Measurements from ENCODE around the gene PHF21B. TPM values are rescaled to one million over a fixed set of nuclear protein-coding genes. Genes with fewer than 3 reads are reported as not detected.

Gene PHF21B
- total RNA-seq, 4 donors from 2014 or later, result 0.17 to 0.62 TPM; not detected in 2

GRCh38 chr22:44937216-44937615 is 72.6 kb downstream of the PHF21B start:
- no peak overlapping the region for H3K4me3 ChIP-seq (ENCODE audit: low read depth, poor library complexity, severe bottlenecking)
- no peak for DNase-seq (ENCODE audit: low spot score in 2 of 2)
- intact Hi-C loops (cut with DNase I; ENCODE audit: low total_unique reads), result no loop called here
- 78 to 87% methylated on average over 8 of the region's 8 CpGs for WGBS, 2 donors
- TF ChIP-seq POLR2A (IDR thresholded peaks at IDR 0.05) (no peak), CTCF (IDR thresholded peaks at IDR 0.05) (no peak)

GRCh38 chr22:44936201-44936600 is 73.6 kb downstream of the PHF21B start:
- TF ChIP-seq CTCF (IDR thresholded peaks at IDR 0.05), result no peak
- no peak for TF ChIP-seq POLR2A (IDR thresholded peaks at IDR 0.05)
- H3K4me3 ChIP-seq (ENCODE audit: low read depth, poor library complexity, severe bottlenecking), result no peak overlapping the region
- intact Hi-C loops (cut with DNase I; ENCODE audit: low total_unique reads), result no loop called here
- 81 to 87% methylated on average over 13 to 15 of the region's 16 CpGs for WGBS, 2 donors
- DNase-seq (ENCODE audit: low spot score in 2 of 2), result no peak

GRCh38 chr22:44935724-44936123 is 74.1 kb downstream of the PHF21B start:
- WGBS, 2 donors, result 77 to 89% methylated on average over 11 of the region's 11 CpGs
- TF ChIP-seq CTCF (IDR thresholded peaks at IDR 0.05) (no peak), POLR2A (IDR thresholded peaks at IDR 0.05) (no peak)

GRCh38 chr22:44934454-44934735 is 75.4 kb downstream of the PHF21B start:
- DNase-seq (ENCODE audit: low spot score in 2 of 2), result no peak
- TF ChIP-seq CTCF (IDR thresholded peaks at IDR 0.05) (no peak), POLR2A (IDR thresholded peaks at IDR 0.05) (no peak)
- intact Hi-C loops (cut with DNase I; ENCODE audit: low total_unique reads), result no loop called here
- no peak overlapping the region for H3K4me3 ChIP-seq (ENCODE audit: low read depth, poor library complexity, severe bottlenecking)
- WGBS, 2 donors, result 77 to 81% methylated on average over 6 of the region's 6 CpGs

More at GRCh38 chr22:44935724-44936123, 74.1 kb downstream of the PHF21B start:
- H3K4me3 ChIP-seq (ENCODE audit: low read depth, poor library complexity, severe bottlenecking), result no peak overlapping the region
- intact Hi-C loops (cut with DNase I; ENCODE audit: low total_unique reads), result no loop called here
- no peak for DNase-seq (ENCODE audit: low spot score in 2 of 2)

GRCh38 chr22:44933666-44934453 is 75.9 kb downstream of the PHF21B start:
- intact Hi-C loops (cut with DNase I; ENCODE audit: low total_unique reads), result no loop called here
- WGBS, 2 donors, result 57 to 60% methylated on average over 22 of the region's 22 CpGs
- H3K4me3 ChIP-seq (ENCODE audit: low read depth, poor library complexity, severe bottlenecking), result no peak overlapping the region
- TF ChIP-seq CTCF (IDR thresholded peaks at IDR 0.05), result no peak
- no peak for TF ChIP-seq POLR2A (IDR thresholded peaks at IDR 0.05)
- no peak for DNase-seq (ENCODE audit: low spot score in 2 of 2)

- TF ChIP-seq CTCF (IDR thresholded peaks at IDR 0.05) (no peak), POLR2A (IDR thresholded peaks at IDR 0.05) (no peak)
- DNase-seq (ENCODE audit: low spot score in 2 of 2), result no peak
- intact Hi-C loops (cut with DNase I; ENCODE audit: low total_unique reads), result no loop called here
- WGBS, 2 donors, result 93 to 97% methylated on average over 11 of the region's 11 CpGs
- H3K4me3 ChIP-seq (ENCODE audit: low read depth, poor library complexity, severe bottlenecking), result no peak overlapping the region
Observed at GRCh38 chr22:44932493-44932892, 77.3 kb downstream of the PHF21B start.
